ENCODE data around the gene RRM2.

Gene RRM2

DNA sequence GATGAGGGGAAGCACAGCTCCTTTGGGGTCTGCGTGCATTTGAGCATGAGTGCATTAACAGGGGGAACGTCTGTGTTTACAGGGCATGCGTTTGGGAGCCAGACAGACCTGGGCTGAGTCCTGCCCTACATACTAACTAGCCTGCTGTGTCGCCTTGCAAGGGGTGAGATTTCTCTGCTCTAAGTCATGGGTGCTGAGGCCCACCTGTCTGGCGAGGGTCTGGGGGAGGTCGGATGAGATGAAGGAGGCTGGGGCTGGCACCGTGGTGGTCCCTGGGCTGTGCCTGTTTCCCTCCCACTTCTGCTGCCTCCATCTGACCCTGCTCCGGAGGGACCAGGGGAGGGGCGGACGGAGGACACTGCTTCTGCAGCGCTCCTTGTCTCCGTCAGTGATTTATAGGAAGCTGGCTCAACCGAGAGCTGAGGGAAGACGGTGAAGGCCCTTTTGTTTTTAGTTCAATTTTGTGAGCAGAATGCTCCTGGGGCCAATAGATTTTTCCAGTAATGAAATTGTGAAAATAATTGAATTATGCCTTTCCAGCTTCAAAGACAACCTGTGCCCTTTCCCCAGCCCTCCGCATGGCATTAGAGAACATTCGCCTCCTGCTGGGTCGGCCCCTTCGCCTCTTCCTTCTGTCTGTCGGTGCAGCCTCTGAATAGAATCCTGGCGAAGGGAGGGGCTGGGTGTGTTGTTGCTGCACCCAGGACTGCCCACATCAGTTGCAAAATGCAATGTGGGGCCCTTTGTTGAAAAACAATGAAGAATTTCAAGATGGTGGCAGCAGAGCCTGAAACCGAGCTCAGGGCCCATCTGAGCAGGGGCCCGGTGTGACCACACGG, 49.7 kb downstream of the RRM2 start:
- no peak for DNase-seq (ENCODE audit: low read depth)

DNA sequence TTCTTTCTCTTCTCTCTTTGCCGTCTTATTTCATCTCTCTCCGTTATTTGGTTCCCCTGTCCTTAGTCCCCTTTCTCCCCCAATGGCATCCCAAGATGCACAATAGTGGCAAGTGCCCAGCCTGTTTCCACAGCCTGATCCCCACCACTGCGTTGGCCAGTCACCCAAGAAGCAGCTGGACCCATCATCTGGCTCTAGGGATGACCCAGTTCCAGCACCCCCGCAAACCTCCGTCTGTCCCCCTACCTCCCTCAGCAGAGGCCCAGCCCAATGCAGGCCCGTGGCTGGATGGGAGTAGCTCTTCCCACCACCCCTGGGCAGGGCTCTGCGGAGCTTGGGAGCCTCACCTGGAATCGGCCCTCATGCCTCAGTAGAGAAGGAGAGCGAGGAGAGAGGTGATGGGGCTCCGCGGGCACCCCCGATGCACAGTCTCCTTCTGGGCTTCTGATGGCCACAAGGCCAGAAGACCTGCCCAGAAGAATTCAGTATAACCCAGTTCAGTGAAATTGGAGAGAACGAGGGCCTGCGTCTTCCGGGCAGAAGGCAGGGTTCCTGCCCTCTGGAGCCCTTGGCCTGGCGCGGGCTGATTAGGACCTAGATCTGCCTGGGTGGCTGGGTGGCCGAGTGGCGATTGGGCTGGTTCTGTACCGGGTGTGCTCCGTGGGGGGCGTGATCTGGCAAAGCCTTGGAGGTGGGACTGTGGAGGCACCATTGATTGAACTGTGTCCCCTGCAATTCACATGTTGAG, 50.9 kb downstream of the RRM2 start:
- no peak for DNase-seq (ENCODE audit: low read depth)

DNA sequence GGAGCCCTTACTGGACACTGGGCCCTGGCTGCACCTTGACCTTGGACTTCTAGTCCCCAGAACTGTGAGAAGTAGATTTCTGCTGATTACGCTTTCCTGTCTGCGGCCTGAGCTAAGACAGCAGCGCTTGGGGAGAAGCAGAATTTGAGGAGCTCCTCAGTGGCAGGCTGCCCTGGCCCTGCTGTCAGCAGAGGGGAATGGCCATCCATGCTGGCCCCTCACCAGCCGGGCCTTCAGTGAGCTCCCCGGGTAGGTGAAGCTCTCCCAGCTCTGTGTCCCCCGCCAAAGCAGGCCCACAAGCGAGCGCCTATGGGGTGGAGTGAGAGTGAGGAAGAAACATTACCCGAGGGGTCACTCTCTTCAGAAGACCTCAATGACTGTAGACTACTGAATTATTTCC, 51.6 kb downstream of the RRM2 start:
- no peak for DNase-seq (ENCODE audit: low read depth)

DNA sequence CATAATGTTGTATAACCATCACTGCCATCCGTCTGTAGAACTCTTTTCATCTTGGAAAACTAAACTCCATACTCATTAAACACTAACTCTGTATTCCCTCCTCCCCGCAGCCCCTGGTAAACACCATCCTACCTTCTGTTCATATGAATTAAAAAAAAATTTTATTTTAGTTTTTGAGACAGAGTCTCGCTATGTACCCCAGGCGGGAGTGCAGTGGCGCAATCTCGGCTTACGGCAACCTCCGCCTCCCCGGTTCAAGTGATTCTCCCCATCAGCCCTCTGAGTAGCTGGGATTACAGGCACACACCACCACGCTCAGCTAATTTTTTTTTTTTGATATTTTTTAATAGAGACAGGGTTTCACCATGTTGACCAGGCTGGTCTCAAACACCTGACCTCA, 52.9 kb downstream of the RRM2 start:
- DNase-seq (ENCODE audit: low read depth): no peak

DNA sequence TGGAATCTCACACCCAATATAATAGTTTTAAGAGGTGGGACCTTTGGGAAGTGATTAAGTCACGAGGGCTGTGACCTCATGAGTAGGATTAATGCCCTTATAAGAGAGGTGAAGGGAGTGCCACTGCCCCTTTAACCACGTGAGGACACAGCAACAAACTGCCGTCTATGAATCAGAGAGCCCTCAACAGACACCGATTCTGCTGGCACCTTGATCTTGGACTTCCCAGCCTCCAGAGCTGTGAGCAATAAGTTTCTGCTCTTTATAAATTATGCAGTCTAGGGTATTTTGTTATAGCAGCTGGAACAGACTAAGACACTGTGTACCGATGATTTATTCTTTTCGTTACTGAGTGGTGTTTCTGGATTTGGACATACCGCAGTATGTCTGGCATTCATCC, 56.2 kb downstream of the RRM2 start:
- DNase-seq (ENCODE audit: low read depth): no peak

DNA sequence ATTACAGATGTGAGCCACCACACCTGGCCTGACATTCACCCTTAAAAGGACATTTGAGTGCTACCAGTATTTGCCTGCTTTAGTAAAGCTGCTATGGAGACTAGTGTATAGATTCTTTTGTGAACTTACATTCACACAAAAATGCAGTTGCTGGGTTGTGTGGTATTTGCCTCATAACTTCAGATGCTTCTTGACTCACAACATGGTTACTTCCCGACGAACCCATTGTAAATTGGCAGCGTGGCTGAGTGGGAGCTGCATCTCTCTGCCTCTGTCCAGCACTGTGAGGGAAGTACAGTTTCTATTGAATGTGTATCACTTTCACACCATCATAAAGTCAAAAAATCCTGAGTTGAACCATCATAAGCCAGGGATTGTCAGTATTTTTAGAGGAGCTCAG, 56.9 kb downstream of the RRM2 start:
- DNase-seq (ENCODE audit: low read depth): no peak

DNA sequence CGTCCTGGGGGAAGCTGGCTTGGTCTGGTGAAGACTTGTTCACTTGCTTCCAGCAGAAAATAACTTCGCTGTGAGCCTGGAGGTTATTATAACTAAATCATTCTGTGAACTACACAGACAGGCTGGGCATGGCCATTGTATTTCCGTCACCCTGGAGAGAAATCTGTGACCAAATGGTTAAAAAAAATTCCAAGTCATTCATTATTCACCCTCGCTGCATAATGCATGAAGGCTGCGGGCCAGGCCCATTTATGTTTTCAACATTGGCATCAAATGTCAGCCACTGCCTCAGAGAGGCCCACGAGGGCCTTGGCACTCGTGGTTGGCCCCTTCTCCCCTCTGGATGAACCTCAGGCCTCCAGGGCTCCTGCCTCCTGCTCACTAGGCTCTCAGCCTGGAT, 57.7 kb downstream of the RRM2 start:
- DNase-seq (ENCODE audit: low read depth): no peak

Measured in stimulated activated CD8-positive, alpha-beta memory T cell treated with anti-CD3 and anti-CD28 coated beads, Interleukin-12 subunit alpha, Interleukin-12 subunit beta, amount 100 ng/mL, for 4 hours (primary cell).